ENCODE data around the gene DNAJC15.
"Not testable (repeated sequence)": the region's sequence is repeated elsewhere in the genome, so short reads cannot be mapped to it uniquely, and the experiment has no call there.

Gene DNAJC15

DNA sequence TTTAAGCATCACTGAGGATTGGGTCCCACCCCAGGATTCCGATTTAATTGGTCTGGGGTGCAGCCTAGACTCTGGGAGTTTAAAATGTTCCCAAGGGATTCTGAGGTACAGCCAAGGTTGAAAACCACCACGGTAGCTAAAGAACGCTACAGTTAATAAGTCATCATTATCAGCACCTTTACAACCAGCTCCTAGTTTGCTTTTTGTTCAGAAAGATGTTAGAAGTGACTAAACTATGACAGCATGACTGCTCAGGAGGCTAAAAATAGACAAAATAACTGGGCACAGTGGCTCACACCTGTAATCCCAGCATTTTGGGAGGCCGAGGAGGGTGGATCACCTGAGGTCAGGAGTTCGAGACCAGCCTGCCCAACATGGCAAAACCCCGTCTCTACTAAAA is 19.7 kb upstream of the DNAJC15 start:
- no peak for DNase-seq (ENCODE audit: low spot score)

DNA sequence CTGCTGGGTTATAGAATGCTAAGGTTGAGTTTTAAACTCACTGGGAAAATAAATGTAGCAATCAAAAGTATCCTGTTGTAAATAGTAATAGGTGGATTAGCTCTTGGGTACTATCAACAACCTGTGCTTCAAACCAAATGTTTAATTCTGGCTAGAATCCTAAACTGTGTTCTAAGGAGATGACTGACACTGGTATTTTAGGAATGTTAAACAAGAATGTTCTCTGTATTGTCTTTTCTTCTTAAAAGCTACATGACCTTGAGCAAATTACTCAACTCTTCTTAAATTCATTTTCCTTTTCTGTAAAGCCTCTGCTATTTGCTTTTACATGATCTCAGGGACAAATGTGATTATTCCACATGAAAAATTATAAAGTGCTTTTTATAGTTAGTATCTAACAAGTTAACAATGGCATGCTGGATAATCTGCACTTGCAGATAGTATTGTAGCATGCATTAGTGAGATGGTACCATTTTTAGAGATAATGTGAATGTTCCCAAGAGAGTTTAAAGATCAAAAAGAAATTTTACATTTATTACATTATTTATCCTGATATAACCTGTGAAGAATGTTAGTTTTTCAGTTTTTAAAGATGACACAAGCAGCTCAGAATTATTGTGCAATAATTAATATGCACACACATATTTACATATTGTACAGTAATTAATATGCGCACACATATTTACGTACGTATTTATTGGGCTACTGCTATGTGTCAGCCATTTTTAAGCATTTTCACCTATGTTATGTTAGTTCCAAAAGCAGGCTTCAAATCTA is 17.7 kb upstream of the DNAJC15 start:
- DNase-seq (ENCODE audit: low spot score), result no peak

DNA sequence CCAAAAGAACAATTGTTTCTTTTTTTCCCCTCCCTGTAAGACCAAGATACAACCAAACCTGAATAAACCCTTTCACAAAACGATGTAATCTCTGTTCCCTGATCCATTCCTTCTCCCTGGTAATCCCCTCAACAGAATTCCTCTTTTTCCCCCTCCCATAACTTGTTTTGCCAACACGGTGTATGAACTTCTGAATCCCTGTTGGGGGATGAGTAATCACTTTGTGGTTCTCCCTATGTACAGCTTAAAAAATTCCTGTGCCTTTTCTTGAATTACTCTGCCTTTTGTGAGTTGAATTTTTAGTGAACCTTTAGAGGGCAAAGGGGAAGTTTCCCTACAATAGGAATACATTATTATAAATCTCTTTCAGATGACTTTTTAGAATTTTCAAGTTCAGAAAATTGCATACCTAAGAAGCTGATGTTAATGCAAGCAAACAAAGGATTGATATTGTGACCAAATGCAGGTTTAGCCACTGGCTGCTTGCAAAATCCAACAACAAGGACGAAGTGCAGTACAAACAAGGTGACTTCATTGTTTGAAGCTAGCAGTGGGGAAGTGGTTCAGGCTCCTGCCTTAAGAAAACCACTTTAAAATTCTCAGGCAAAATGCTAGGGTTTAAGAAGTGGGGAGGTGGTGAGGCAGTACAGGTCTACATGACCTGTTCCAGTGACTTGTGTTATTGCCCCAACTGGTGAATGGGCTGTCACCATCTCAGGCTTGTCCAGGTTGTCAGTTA is 16.3 kb upstream of the DNAJC15 start:
- DNase-seq (ENCODE audit: low spot score), result no peak

DNA sequence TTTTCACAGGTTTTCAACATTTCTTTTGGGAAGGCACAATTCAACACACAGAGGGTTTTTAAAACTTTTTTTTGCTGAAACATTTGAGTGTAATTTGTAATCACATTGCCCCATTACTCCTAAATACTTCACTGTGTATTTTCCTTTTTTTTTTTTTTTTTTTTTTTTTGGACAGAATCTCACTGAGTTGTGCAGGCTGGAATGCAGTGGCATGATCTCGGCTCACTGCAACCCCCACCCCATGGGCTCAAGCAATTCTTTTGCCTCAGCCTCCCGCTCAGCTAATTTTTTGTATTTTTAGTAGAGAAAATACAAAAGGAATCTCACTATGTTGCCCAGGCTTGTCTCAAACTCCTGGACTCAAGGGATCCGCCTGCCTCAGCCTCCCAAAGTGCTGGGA is 14.8 kb upstream of the DNAJC15 start:
- DNase-seq (ENCODE audit: low spot score), result no peak

DNA sequence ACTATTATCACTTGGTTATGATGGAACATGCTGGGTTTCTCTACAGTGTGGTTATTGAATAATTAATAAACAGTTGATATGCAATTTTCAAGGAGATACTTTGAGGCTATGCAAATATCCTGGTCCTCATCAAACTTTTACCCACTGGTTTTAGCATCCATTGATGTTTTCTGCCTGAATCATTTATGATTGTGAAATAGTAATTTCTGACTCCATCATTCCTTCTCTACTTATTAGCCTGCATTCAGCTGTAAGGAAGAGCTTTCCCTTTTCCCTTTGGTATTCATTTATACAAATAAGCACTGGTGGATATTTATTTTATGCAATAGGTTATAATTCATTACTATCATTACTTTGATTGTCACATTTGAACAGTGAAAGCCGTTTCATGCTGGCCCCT is 13.9 kb upstream of the DNAJC15 start:
- no peak for DNase-seq (ENCODE audit: low spot score)

DNA sequence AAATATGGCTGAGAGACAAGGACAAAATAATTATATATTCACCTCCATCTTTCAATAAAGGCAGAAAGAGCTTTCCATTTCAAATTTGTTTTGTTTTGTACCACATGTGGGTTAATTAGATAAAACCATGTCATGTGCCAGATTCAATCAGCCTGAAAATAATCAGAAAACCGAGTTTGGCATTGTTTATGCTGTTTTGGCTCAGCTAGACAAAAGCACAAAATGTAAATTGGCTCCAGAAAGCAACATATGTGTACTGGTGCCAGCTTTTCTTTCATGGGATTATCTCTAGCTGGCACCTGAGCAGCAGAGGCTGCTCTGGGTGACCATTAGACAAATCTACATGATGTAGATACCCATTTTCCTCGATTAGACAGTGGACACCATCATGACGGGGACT is 9.2 kb upstream of the DNAJC15 start:
- DNase-seq (ENCODE audit: low spot score), result no peak

DNA sequence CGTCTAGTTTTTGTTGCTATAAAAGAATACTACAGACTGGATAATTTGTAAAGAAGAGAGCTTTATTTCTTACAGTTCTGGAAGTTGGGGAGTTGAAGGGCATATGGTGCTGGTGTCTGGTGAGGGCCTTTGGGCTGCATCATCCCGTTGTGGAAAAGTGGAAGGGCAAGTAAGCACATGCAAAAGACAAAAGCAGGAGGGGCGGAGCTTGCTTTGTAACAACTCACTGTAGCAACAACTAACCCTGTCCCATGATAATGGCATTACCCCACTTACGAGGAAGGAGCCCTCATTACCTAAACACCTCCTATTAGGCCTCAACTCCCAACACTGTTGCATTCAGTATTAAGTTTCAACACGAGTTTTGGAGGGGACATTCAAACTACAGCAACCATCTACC is 7.2 kb upstream of the DNAJC15 start:
- no peak for DNase-seq (ENCODE audit: low spot score)

DNA sequence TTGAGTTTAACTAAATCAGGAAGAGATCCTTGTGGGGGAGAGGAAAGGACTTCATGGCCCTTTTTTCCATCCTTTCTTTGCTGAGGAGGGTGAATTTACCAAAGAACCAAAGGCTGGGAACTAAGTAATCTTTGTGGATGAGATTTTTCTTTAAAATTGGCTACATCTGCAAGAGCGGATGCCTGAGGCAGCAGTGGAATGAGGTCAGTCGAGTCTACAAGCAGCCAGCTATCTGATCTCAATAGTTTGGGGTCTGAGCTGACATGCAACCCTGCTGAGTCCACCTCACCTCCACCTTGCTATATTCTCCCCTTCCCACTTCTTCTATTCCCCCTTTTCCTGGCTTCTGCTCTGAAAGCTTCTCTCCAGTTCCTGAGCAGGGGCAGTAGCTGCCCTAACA is 3.6 kb upstream of the DNAJC15 start:
- DNase-seq (ENCODE audit: low spot score), result no peak

DNA sequence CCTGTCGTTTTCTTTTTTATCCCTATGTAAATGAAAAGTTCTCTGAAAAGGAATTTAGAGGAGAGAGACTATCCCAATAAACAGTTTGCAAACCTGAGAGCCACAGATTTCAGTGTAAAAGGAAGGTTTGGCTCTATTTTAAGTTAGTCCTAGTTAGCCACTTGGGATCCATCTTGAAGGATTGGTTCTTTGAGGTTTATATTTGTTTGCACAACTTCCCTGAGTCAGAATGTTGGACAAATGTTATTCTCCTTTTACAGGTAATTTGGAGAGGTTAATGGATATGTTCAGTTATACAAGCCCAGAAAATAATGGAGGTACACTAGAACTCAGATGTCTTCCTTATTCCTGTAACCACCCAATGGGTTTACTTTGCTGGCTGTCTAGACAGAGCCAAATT is 2.6 kb upstream of the DNAJC15 start:
- DNase-seq (ENCODE audit: low spot score), result no peak

DNA sequence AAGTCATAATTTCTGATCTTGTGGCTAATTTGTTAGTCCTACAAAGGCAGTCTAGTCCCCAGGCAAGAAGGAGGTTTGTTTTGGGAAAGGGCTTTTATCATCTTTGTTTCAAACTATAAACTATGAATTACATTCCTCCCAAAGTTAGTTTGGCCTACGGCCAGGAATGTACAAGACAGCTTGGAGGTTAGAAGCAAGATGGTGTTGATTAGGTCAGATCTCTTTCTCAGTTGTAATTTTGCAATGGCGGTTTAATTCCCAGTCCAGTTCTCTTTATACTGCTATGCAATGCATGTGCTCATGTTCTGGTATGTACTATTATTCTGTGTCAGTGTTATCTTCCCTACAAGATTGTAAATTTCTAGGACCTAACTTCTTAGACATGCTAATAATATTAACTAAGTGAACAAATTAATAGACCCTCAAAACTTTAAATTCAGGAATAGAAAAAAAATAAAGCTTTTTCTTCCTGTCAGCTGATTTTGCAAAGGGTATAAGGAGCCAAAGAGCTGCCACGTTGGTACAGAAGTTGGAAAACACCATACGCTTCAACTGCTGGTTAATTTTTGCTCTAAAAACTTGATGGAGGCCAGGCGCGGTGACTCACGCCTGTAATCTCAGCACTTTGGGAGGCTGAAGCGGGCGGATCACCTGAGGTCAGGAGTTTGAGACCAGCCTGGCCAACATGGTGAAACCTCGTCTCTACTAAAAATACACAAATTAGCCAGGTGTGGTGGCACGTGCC is 1.3 kb upstream of the DNAJC15 start:
- DNase-seq (ENCODE audit: low spot score), result no peak

DNA sequence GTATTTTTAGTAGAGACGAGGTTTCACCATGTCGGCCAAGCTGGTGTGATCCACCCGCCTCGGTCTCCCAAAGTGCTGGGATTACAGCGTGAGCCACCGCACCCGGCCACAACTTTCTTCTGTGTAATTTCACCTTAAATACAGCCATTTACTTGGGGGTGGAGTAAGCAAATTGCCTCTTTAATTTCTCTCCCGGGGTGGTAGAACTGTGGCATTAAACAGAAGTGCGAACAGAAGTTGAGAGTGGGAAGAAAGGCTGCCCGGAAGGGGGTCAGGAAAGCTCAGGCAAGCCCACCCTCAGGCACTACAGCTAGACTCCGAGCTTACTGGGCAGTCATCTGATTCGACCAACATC is 475 bp upstream of the DNAJC15 start:
- DNase-seq (ENCODE audit: low spot score), result no peak

DNA sequence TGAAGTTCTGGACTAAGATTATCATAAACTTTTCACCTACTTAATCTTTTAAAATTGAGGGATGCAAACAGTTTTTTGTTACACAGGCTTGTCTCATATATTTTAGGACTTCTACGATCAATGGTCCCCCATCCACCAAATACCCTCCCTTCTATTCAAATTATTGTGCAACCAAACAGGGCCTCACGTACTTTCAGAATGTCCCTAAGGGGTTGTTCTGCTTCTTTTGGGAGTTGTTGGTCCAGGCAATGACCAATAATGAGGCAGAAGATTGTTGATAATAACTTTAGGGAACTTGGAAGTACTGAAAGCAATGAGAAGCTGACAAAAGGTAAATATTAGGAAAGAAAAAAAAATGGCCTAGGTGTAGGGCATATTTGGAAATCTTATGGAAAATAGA is 2.9 kb downstream of the DNAJC15 start:
- no peak for DNase-seq (ENCODE audit: low spot score)

DNA sequence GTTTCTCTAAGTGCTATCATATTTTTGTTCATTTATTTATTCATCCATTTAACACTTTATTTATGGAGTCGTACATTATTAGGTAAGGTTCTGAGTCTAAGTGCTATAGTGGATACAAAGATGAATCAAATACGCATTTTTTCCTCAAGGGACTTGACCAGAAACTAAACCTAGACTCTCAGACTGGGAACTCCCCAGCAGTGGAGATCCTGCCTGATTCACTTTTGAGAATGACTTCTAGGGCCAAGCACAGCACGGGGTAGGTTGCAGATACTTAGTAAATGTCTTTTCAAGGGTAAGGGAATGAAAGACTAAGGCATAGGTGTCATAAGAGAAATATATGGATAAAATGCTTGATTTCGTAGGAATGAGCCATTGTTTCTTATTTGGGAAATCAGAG is 7.2 kb downstream of the DNAJC15 start:
- DNase-seq (ENCODE audit: low spot score), result no peak

DNA sequence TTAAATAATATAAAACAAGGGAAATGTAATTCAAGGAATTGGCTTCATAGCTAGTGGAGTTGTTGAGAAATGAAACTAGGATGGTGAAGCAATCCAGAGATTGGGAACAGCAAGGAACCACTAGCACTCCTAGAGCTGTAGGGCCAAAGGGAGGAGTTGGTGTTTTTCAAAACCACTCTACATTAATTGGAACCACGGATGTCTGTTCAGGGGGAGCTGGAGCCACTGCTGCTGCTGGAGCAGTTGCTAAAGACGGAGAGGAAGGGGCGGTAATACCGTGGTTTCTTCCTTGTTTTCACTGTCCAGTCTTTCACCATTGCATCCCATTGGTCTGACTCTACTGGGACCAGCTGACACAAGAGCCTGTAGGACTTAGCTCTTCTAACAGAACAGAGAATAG is 8.5 kb downstream of the DNAJC15 start:
- DNase-seq (ENCODE audit: low spot score), result no peak

DNA sequence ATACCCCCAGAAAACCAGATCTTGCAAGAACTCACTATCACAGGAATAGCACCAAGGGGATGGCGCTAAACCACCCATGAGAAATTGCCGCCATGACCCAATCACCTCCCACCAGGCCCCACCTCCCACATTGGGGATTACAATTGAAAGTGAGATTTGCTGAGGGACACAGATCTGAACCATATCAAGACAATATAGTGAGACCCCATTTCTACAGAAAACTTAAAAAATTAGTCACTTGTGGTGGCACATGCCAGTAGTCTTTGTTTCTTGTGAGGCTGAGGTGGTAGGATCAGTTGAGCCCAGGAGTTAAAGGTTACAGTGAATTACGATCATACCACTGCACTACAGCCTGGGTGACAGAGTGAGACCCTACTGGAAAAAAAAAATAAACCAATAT is 9.7 kb downstream of the DNAJC15 start:
- DNase-seq (ENCODE audit: low spot score), result no peak

DNA sequence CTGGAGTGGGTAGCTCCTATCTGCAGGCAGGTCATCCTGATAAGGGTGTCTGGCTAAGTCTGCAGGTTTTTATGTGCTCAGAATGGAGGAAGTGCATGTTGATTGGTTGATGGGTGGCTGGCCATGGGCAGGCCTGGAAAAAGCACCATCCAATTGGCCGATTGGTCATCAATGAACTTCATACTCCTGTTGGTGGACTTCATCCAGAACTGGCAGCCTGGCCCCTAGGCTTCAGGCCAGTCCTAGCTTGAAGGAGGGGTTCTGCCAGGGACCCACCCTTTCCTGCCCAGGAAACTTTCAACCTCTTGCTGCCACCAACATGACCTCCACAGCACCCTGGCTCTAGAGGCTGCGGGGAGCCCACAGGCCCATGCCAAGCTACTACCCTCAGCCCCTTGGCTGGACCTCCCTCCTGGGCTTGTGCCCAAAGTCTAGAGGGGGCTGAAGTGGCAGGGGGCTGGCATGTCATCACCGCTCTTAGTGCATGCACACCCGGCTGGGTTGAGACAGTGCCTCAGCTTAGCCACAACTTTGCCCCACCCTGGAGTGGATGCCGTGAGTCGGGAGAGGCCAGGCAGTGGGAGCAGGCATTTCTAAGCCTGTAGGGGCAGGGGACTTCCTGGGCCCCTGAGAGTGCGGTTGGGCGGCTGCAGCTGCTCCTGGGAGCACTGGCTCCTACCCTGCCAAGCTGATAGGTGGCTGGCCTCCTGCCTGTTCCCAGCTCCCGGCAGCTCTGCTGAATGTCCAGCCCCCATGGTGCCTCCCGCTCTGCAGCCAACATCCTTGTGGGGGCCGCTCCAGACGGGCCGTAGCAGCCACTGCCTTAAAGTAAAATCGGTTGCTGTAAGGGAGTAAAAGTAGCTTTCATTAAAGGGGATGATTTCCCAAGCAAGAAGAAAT is 13.2 kb downstream of the DNAJC15 start:
- no peak for DNase-seq (ENCODE audit: low spot score)

DNA sequence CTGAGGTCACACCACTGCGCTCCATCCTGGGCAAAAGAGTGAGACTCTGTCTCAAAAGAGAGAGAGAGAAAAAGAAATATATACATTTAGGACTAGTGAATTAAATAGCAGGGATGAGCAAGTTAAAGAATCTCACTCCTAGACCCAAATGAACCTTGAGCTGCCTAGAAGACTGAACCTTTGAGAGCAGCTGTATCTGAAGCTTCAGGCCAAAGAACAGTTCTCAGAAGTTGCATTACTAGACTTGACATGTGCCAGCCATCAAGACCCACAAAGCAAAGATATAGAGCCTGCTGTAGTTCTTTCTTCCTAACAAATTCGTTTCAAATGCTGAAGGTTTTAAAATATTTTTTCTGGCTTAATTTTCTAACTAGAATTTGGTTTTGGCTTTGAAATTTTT is 16.6 kb downstream of the DNAJC15 start:
- no peak for DNase-seq (ENCODE audit: low spot score)

DNA sequence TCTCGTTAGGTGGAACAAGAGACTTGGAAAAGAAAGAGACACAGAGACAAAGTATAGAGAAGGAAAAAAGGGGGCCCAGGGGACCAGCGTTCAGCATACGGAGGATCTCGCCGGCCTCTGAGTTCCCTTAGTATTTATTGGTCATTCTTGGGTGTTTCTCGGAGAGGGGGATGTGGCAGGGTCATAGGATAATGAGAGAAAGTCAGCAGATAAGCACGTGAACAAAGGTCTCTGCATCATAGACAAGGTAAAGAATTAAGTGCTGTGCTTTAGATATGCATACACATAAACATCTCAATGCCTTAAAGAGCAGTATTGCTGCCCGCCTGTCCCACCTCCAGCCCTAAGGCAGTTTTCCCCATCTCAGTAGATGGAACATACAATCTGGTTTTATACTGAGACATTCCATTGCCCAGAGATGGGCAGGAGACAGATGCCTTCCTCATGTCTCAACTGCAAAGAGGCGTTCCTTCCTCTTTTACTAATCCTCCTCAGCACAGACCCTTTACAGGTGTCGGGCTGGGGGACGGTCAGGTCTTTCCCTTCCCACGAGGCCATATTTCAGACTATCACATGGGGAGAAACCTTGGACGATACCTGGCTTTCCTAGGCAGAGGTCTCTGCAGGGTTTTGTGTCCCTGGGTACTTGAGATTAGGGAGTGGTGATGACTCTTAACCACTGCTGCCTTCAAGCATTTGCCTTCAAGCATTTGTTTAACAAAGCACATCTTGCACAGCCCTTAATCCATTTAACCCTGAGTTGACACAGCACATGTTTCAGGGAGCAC is 17.4 kb downstream of the DNAJC15 start:
- not testable (repeated sequence) for DNase-seq (ENCODE audit: low spot score)

DNA sequence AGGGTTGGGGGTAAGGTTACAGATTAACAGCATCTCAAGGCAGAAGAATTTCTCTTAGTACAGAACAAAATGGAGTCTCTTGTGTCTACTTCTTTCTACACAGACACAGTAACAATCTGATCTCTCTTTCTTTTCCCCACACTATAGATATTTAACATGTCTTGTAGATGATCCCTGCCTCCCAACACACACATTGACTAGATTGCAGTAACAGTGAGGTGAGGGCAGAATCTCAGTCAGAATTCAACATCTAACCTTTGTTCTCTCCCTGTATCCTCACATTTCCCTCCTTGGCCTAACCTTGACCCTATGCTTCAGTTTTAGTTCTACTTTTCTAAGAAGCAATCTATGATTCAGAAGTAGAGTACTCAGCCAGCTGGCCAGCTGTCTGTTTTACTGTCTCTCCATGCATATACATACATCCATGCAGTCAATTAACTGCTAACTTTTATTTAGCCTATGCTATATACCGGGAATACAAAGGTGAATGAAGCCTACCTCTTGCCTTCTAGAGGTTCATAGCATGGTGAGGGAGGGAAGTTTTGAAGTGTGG is 18.1 kb downstream of the DNAJC15 start:
- no peak for DNase-seq (ENCODE audit: low spot score)

DNA sequence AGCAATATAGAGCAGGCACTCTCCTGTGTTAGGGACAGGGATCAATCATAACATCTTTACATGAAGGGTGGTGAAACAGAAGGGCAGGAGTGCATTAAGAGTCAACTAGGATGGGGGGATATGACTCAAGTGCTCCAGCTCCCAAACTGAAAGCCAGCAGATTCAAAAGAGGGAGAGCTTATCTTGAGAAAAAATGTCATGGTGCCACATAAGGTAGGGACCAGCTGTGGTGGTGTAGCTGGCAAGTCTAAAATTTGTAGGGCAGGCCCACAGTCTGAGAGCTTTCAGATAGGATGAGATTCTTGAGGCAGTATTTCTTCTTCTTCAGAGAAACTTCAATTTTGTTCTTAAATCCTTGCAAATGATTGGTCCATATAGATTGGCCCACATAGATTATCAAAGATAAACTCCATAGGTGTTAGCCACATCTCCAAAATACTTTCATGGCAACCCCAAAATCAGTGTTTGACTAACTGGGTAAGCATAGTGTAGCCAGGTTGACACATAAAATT is 19.1 kb downstream of the DNAJC15 start:
- DNase-seq (ENCODE audit: low spot score), result no peak

Measured in globus pallidus (tissue), 1 donor.